Caco-2 (cell line): ENCODE data around the gene PALM. TPM values are rescaled to one million over a fixed set of nuclear protein-coding genes. Genes with fewer than 3 reads are reported as not detected.

ENCODE experiments used
- BruUV-seq: library from RNA; stranded (reverse); fragments of 400-500 nt; replicated peaks from 2 replicates; lab custom pipeline; 2021; lab: Mats Ljungman, UMichigan
- CTCF ChIA-PET: fragments of 300-600 bp; sonication (Branson Sonifier 250); formaldehyde crosslinking; loops from one replicate; lab custom pipeline; 2022; ENCODE audit warnings: antibody characterized with exemption; lab: Charles Lee
- POLR2A ChIA-PET: fragments of 300-600 bp; sonication (Branson Sonifier 250); formaldehyde crosslinking; loops from one replicate; lab custom pipeline; 2022; ENCODE audit warnings: antibody characterized with exemption; lab: Charles Lee
- DNase-seq, 2 experiments: peaks; one replicate each; pipeline versions ENCODE4 v3.0.0 to v3.0.0-alpha.2; 2020 to 2022
- H3K27me3 ChIP-seq: replicated peaks from 2 replicates; pipeline ENCODE4 v1.6.0; 2011; ENCODE audit warnings: low read length; ENCODE audit not compliant: control insufficient read depth, insufficient read depth
- H3K36me3 ChIP-seq: 2 replicates; pipeline ENCODE4 v1.5.1; 2011; ENCODE audit warnings: low read length; ENCODE audit not compliant: control insufficient read depth, insufficient read depth
- H3K4me1 ChIP-seq: fragments of 250-450 bp; sonication (Bioruptor Pico); 2 replicates; pipeline ENCODE4 v1.5.1; 2020; ENCODE audit warnings: mild to moderate bottlenecking
- H3K4me3 ChIP-seq: 2 replicates; pipeline ENCODE4 v1.5.1; 2011; ENCODE audit warnings: low read depth, mild to moderate bottlenecking, control low read depth, low read length
- H3K9me3 ChIP-seq: fragments of 250-450 bp; sonication (Bioruptor Pico); 2 replicates; pipeline ENCODE4 v1.5.1; 2020; ENCODE audit warnings: mild to moderate bottlenecking, moderate library complexity
- H3K27ac Mint-ChIP-seq: one replicate; pipeline ENCODE4 v1.8.0; 2022; ENCODE audit warnings: mixed read lengths; ENCODE audit not compliant: unreplicated experiment
- H3K27me3 Mint-ChIP-seq: one replicate; pipeline ENCODE4 v1.8.0; 2022; ENCODE audit warnings: mixed read lengths; ENCODE audit not compliant: insufficient read depth, unreplicated experiment
- H3K36me3 Mint-ChIP-seq: one replicate; pipeline ENCODE4 v1.8.0; 2022; ENCODE audit warnings: mild to moderate bottlenecking, mixed read lengths; ENCODE audit not compliant: insufficient read depth, unreplicated experiment
- H3K4me1 Mint-ChIP-seq: one replicate; pipeline ENCODE4 v1.8.0; 2022; ENCODE audit warnings: low read depth, mixed read lengths; ENCODE audit not compliant: unreplicated experiment
- H3K4me3 Mint-ChIP-seq: one replicate; pipeline ENCODE4 v1.8.0; 2022; ENCODE audit warnings: mild to moderate bottlenecking, moderate library complexity, mixed read lengths; ENCODE audit not compliant: unreplicated experiment
- H3K9me3 Mint-ChIP-seq: one replicate; pipeline ENCODE4 v1.8.0; 2022; ENCODE audit warnings: mixed read lengths; ENCODE audit not compliant: unreplicated experiment
- intact Hi-C: fragments of 100-400 bp; cut with micrococcal nuclease; formaldehyde crosslinking; loops from one replicate; pipeline ENCODE4 v1.10.0; 2022; ENCODE audit not compliant: unreplicated experiment
- total RNA-seq: library from RNA; stranded (reverse); gene quantifications from 2 replicates; pipeline ENCODE4 v1.2.3, GENCODE V29; 2022
- TF ChIP-seq, protein P1 (sequence below), 2 experiments: fragments of 200-600 bp in 1 of 2; IDR thresholded peaks; 1 replicate in 1 of 2; 2 replicates in 1 of 2; pipeline versions ENCODE4 v1.5.1 to v1.8.0; 2011 to 2022; ENCODE audit warnings: antibody characterized with exemption in 1 of 2, control low read depth in 1 of 2, inconsistent platforms in 1 of 2, low read depth in 1 of 2, low read length in 1 of 2, mild to moderate bottlenecking in 1 of 2, moderate library complexity in 1 of 2; ENCODE audit not compliant: insufficient read depth in 1 of 2, severe bottlenecking in 1 of 2, unreplicated experiment in 1 of 2

PALM gene
- total RNA-seq, 1 experiment from 2014 or later: 16.1 TPM

DNA sequence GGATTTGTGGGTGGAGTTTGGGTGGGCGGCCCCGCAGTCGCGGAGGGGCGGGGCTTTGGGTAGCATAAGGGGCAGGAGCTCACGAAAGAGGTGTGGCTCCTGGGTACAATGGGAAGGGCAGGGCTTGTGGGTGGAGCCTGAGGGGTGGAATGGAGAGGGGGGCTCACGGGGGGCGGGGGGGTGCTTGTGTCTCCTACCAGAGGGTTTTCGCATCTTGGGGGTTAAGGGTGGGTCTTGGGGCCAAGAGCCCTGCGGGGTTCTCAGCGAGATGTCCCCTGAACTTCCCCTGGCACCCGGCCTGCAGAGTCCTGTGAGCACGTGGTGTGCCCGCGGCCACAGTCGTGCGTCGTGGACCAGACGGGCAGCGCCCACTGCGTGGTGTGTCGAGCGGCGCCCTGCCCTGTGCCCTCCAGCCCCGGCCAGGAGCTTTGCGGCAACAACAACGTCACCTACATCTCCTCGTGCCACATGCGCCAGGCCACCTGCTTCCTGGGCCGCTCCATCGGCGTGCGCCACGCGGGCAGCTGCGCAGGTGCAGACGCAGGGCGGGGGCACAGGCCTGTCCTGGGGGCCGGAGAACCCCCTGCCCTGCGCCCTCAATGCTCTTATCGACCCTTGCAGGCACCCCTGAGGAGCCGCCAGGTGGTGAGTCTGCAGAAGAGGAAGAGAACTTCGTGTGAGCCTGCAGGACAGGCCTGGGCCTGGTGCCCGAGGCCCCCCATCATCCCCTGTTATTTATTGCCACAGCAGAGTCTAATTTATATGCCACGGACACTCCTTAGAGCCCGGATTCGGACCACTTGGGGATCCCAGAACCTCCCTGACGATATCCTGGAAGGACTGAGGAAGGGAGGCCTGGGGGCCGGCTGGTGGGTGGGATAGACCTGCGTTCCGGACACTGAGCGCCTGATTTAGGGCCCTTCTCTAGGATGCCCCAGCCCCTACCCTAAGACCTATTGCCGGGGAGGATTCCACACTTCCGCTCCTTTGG lies 27.4 kb upstream of the PALM start:
- H3K36me3 ChIP-seq: no peaks in the 10 kb centered on the region; the same call in 1 of the 2 replicates
- POLR2A ChIA-PET: interaction anchor here (0.8 kb wide), 1 partner anchor 12 kb away, joined by 4 read pairs; no protein-coding TSS in a partner anchor
- peaks cover 6% of the 10 kb centered on the region; the same call in 1 of the 2 replicates for H3K4me1 ChIP-seq
- Mint-ChIP-seq H3K4me3 (peak overlapping the region; percentile 75), H3K9me3 (no peaks in the 10 kb centered on the region), H3K27ac (peak overlapping the region; percentile 82), H3K36me3 (peaks cover 31% of the 10 kb centered on the region), H3K27me3 (no peaks in the 10 kb centered on the region), H3K4me1 (no peaks in the 10 kb centered on the region)
- CTCF ChIA-PET: interaction anchor here (0.5 to 0.9 kb wide), 3 partner anchors 10 to 72 kb away, joined by 3 to 11 read pairs (median 4); no protein-coding TSS in a partner anchor
- DNase-seq: no peak
- no peak overlapping the region for H3K4me3 ChIP-seq
- H3K9me3 ChIP-seq: no peaks in the 10 kb centered on the region
- TF ChIP-seq, protein P1, sequence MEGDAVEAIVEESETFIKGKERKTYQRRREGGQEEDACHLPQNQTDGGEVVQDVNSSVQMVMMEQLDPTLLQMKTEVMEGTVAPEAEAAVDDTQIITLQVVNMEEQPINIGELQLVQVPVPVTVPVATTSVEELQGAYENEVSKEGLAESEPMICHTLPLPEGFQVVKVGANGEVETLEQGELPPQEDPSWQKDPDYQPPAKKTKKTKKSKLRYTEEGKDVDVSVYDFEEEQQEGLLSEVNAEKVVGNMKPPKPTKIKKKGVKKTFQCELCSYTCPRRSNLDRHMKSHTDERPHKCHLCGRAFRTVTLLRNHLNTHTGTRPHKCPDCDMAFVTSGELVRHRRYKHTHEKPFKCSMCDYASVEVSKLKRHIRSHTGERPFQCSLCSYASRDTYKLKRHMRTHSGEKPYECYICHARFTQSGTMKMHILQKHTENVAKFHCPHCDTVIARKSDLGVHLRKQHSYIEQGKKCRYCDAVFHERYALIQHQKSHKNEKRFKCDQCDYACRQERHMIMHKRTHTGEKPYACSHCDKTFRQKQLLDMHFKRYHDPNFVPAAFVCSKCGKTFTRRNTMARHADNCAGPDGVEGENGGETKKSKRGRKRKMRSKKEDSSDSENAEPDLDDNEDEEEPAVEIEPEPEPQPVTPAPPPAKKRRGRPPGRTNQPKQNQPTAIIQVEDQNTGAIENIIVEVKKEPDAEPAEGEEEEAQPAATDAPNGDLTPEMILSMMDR (IDR thresholded peaks at IDR 0.05; ENCODE audit: insufficient read depth in 1 of 2, low read depth in 1 of 2, low read length in 1 of 2, severe bottlenecking in 1 of 2, unreplicated experiment in 1 of 2): no peak
- H3K27me3 ChIP-seq: no peaks in the 10 kb centered on the region
- no TSS peak for BruUV-seq
- intact Hi-C loops: loop anchor here (2.0 kb wide), 1 partner anchor 19 kb away; the partner anchor contains the start of gene RNF126

GRCh38 chr19:682678-683320 lies 25.9 kb upstream of the PALM start:
- no peak overlapping the region for H3K4me3 ChIP-seq
- no peak for DNase-seq
- H3K27me3 Mint-ChIP-seq: no peaks in the 10 kb centered on the region
- H3K9me3 Mint-ChIP-seq: no peaks in the 10 kb centered on the region
- intact Hi-C loops: no loop called here
- no peaks in the 10 kb centered on the region for H3K27me3 ChIP-seq
- no peaks in the 10 kb centered on the region for H3K9me3 ChIP-seq
- ChIA-PET POLR2A (no interaction called here), CTCF (no interaction called here)
- H3K36me3 Mint-ChIP-seq: peaks cover 35% of the 10 kb centered on the region
- no TSS peak for BruUV-seq
- H3K36me3 ChIP-seq: no peaks in the 10 kb centered on the region; the same call in 1 of the 2 replicates
- H3K4me1 ChIP-seq: peaks cover 3% of the 10 kb centered on the region; the same call in 1 of the 2 replicates
- peaks cover 3% of the 10 kb centered on the region for H3K4me1 Mint-ChIP-seq
- no peak overlapping the region for H3K4me3 Mint-ChIP-seq
- TF ChIP-seq, protein P1 (IDR thresholded peaks at IDR 0.05; ENCODE audit: insufficient read depth in 1 of 2, low read depth in 1 of 2, low read length in 1 of 2, severe bottlenecking in 1 of 2, unreplicated experiment in 1 of 2): no peak
- no peak overlapping the region for H3K27ac Mint-ChIP-seq

DNA sequence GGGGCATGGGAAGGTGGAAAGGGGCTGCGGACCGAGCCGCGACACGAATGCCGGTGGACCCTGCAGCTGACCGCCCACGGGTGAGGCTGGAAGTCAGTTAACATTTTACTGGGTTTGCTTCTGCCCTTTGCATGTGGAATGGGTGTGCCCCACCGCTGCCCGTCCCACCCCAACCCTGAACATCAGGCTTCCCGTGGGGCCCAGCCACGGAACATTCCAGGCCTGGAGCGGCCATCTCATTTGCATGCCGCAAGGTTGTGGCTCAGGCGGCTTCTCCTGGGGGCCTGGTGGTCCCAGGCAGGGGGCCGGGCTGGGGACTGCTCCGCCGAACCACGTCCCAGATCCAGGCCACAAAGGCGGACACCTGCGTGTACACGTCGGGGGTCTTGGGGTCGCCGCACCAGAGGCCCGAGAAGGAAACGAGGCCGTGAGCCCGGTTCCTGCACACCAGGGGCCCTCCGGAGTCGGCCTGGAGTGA lies 23.2 kb upstream of the PALM start:
- no peaks in the 10 kb centered on the region for H3K36me3 ChIP-seq
- POLR2A ChIA-PET: no interaction called here

More for the DNA sequence above, 23.2 kb upstream of the PALM start:
- no peaks in the 10 kb centered on the region for H3K27me3 Mint-ChIP-seq
- Histone ChIP-seq H3K4me3 (no peak overlapping the region), H3K9me3 (no peaks in the 10 kb centered on the region), H3K27me3 (no peaks in the 10 kb centered on the region), H3K4me1 (no peaks in the 10 kb centered on the region)
- H3K4me1 Mint-ChIP-seq: peaks cover 5% of the 10 kb centered on the region
- intact Hi-C loops: no loop called here
- no peak overlapping the region for H3K27ac Mint-ChIP-seq
- BruUV-seq: no TSS peak
- CTCF ChIA-PET: no interaction called here
- H3K4me3 Mint-ChIP-seq: no peak overlapping the region
- H3K9me3 Mint-ChIP-seq: no peaks in the 10 kb centered on the region
- no peak for DNase-seq
- TF ChIP-seq, protein P1 (IDR thresholded peaks at IDR 0.05; ENCODE audit: insufficient read depth in 1 of 2, low read depth in 1 of 2, low read length in 1 of 2, severe bottlenecking in 1 of 2, unreplicated experiment in 1 of 2): no peak
- H3K36me3 Mint-ChIP-seq: peaks cover 29% of the 10 kb centered on the region
